Spleen (tissue), 11 donors: ENCODE data around the gene HOXB6. TPM values are rescaled to one million over a fixed set of nuclear protein-coding genes. Genes with fewer than 3 reads are reported as not detected.
A peak's percentile ranks its signal among the peaks of the same experiment; 100 is the strongest.

ENCODE experiments used
- DNase-seq: peaks from one replicate; pipeline ENCODE4 v3.0.0-alpha.2; 2020
- H3K27ac ChIP-seq, 8 donors: fragments of 200-600 bp; sonication (generic) in 7 of 8; 1 replicate in 4 of 8; 2 replicates in 4 of 8; pipeline versions ENCODE4 v1.5.0 to v1.8.0; 2016 to 2021; ENCODE audit warnings: inconsistent platforms in 4 of 8, mild to moderate bottlenecking in 4 of 8, moderate library complexity in 1 of 8
- H3K27me3 ChIP-seq, 7 donors: fragments of 200-600 bp; sonication (generic) in 6 of 7; replicated peaks in 1 of 7; 1 replicate in 4 of 7; 2 replicates in 3 of 7; pipeline versions ENCODE4 v1.5.0 to v1.8.0; 2016 to 2021; ENCODE audit warnings: inconsistent platforms in 3 of 7, mild to moderate bottlenecking in 1 of 7
- H3K36me3 ChIP-seq, 6 donors: fragments of 200-600 bp; sonication (generic) in 5 of 6; 1 replicate in 4 of 6; 2 replicates in 2 of 6; pipeline versions ENCODE4 v1.5.0 to v1.8.0; 2016 to 2021; ENCODE audit warnings: inconsistent platforms in 2 of 6
- H3K4me1 ChIP-seq, 6 donors: fragments of 200-600 bp; sonication (generic) in 5 of 6; 1 replicate in 3 of 6; 2 replicates in 3 of 6; pipeline versions ENCODE4 v1.5.0 to v1.8.0; 2016 to 2021; ENCODE audit warnings: inconsistent platforms in 3 of 6
- H3K4me3 ChIP-seq, 8 donors: fragments of 200-600 bp; sonication (generic) in 7 of 8; 1 replicate in 4 of 8; 2 replicates in 4 of 8; pipeline versions ENCODE4 v1.5.0 to v1.8.0; 2016 to 2021; ENCODE audit warnings: inconsistent platforms in 4 of 8, mild to moderate bottlenecking in 4 of 8, moderate library complexity in 2 of 8
- H3K9me3 ChIP-seq, 8 donors: fragments of 200-600 bp; sonication (generic) in 7 of 8; 1 replicate in 4 of 8; 2 replicates in 4 of 8; pipeline versions ENCODE4 v1.5.0 to v1.8.0; 2016 to 2021; ENCODE audit warnings: inconsistent platforms in 4 of 8
- POLR2A ChIP-seq, 3 donors: fragments of 450-650 bp; IDR thresholded peaks; one replicate each; pipeline ENCODE4 v1.5.1; 2017; ENCODE audit warnings: antibody characterized with exemption in 3 of 3, mild to moderate bottlenecking in 1 of 3
- POLR2AphosphoS5 ChIP-seq, 3 donors: sonication (generic); formaldehyde crosslinking; IDR thresholded peaks; one replicate each; pipeline ENCODE4 v1.5.1; 2017; ENCODE audit warnings: antibody characterized with exemption in 3 of 3
- WGBS, 5 donors: extraction: QIAGEN DNeasy Blood & Tissue Kit in 3 of 5; methylation state at CpG; one replicate each; pipeline versions ENCODE4 v1.1.5 to v1.1.7; 2013 to 2018; 5-methylcytosine and 5-hydroxymethylcytosine counted together
- intact Hi-C: fragments of 100-400 bp; cut with DNase I; formaldehyde crosslinking; loops from one replicate; pipeline ENCODE4 v1.15.0; 2023; ENCODE audit warnings: low total_unique reads
- polyA plus RNA-seq, 3 donors: library from polyadenylated mRNA; stranded (reverse); fragments of 200-250 nt; gene quantifications; one replicate each; pipeline ENCODE4 v1.2.1, GENCODE V29; 2013
- total RNA-seq, 7 donors: library from RNA; depleted of rRNA in 3 of 7; stranded (reverse); fragments of >200 nt in 3 of 7; fragmentation: NEBNext Ultra II Directional in 4 of 7; extraction: Animal tissue kit (Norgen Biotek cat#: 25700) in 4 of 7; gene quantifications; one replicate each; pipeline versions ENCODE4 v1.1.0 to v1.2.1, GENCODE V29; 2016 to 2021
- TF ChIP-seq, protein P1 (sequence below), 11 experiments: fragments of 200-600 bp in 7 of 11; fragments of 450-650 bp in 4 of 11; sonication (generic) in 4 of 11; IDR thresholded peaks in 8 of 11; conservative IDR thresholded peaks in 3 of 11; 1 replicate in 7 of 11; 2 replicates in 4 of 11; pipeline versions ENCODE4 v1.4.0 to v1.8.0; 2016 to 2021; ENCODE audit warnings: antibody characterized with exemption in 11 of 11, inconsistent platforms in 4 of 11, mild to moderate bottlenecking in 1 of 11
- donor health status: healthy with polysubstance abuse.
- donor health status: DM: no; HTN: no; CAD: no; lungs with moderate emphysema.
- donor health status: DM: no; HTN: no; CAD: no.
- donor health status: Bipolar disorder and iron deficiency.
- donor health status: healthy.
- donor health status: DM: no; HTN: no; CAD: no.
- donor health status: DM: yes; HTN: yes; CAD: no.

The HOXB6 gene
- total and polyA plus RNA-seq, 10 donors = 1.2 to 4.5 (median 2.9) TPM

DNA sequence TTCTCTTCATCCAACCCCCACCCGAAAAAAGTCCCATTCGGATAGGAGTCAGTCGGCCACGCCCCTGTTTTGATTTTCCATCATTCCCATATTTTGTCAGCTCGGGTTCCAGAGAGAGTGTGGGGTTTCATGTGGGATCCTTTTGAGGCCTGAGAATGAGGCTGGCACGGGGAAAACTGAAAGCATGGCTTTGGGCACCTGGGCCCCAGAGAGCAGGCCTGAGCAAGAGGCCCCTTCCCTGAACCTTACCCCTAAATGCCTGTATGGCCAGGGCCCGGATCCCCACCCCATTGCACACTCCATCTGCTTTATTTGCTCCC is 22.1 kb downstream of the HOXB6 start:
- WGBS, 5 donors = 29 to 40% (median 34%) methylated on average over 7 of the region's 7 CpGs
- Histone ChIP-seq H3K36me3 (no peaks in the 10 kb centered on the region), H3K27me3 (peaks cover 2 to 100% (median 82%) of the 10 kb centered on the region in 7 donors), H3K9me3 (no peaks in the 10 kb centered on the region), H3K4me3 (peak overlapping the region in 4 of 8 donors; percentile 42 to 66 (median 49)), H3K4me1 (peaks cover 21 to 97% (median 66%) of the 10 kb centered on the region in 6 donors), H3K27ac (peak overlapping the region in 6 of 8 donors; percentile 78 to 89 (median 86))
- no peak for DNase-seq
- TF ChIP-seq POLR2A (IDR thresholded peaks at IDR 0.05) = no peak
- TF ChIP-seq POLR2AphosphoS5 (IDR thresholded peaks at IDR 0.05) = no peak
- TF ChIP-seq, protein P1, sequence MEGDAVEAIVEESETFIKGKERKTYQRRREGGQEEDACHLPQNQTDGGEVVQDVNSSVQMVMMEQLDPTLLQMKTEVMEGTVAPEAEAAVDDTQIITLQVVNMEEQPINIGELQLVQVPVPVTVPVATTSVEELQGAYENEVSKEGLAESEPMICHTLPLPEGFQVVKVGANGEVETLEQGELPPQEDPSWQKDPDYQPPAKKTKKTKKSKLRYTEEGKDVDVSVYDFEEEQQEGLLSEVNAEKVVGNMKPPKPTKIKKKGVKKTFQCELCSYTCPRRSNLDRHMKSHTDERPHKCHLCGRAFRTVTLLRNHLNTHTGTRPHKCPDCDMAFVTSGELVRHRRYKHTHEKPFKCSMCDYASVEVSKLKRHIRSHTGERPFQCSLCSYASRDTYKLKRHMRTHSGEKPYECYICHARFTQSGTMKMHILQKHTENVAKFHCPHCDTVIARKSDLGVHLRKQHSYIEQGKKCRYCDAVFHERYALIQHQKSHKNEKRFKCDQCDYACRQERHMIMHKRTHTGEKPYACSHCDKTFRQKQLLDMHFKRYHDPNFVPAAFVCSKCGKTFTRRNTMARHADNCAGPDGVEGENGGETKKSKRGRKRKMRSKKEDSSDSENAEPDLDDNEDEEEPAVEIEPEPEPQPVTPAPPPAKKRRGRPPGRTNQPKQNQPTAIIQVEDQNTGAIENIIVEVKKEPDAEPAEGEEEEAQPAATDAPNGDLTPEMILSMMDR (IDR thresholded peaks at IDR 0.05 in 8 of 11, conservative IDR thresholded peaks at IDR 0.05 in 3 of 11) = no peak
- intact Hi-C loops = no loop called here

DNA sequence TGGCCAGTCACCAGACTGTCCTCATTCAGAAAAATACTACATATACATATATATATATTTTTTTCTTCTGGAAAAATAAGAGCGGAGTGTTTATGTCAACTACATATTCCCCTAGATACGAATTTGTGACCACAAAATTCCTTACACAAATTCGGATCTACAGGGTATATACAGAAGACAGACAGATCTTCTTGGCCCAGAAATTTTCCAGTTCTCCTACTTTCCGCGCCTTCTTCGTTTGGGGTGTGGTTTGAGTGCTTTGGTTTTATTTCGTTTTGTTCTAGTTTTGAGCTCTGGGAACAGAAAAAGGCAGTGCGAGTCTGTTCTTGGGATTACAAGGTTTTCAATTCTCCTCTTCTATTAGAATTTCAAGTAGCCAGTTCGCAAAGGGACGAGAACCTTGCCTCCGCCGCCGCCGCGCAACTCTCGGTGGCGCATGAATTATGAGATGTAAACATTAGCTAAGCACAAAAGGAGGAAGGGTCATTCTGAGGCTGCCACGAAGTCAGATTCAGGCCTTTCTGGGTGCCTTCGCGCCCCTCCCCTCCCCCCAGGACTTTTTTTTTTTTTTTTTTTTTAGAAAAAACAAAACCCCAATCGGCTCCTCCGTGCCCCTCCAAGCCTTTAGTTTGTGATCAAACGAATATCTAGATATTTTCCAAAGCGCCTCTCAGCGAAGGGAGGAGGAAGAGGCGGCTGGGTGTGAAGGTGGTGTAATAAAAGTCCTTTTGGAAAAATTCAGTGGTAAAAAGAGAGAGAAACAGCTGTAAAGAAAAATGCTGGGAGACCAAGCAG is 24.8 kb downstream of the HOXB6 start:
- TF ChIP-seq POLR2AphosphoS5 (IDR thresholded peaks at IDR 0.05) (no peak), POLR2A (IDR thresholded peaks at IDR 0.05) (no peak)
- H3K27ac ChIP-seq = peak overlapping the region in 6 of 8 donors; percentile 61 to 89 (median 84)
- peaks cover 12 to 96% (median 62%) of the 10 kb centered on the region in 6 donors for H3K4me1 ChIP-seq
- H3K4me3 ChIP-seq = peak overlapping the region in 2 of 8 donors; percentile 15 to 66
- H3K36me3 ChIP-seq = no peaks in the 10 kb centered on the region
- peaks cover 2 to 97% (median 79%) of the 10 kb centered on the region in 7 donors for H3K27me3 ChIP-seq
- 43 to 56% (median 49%) methylated on average over 26 of the region's 26 CpGs for WGBS, 5 donors
- intact Hi-C loops = no loop called here
- H3K9me3 ChIP-seq = no peaks in the 10 kb centered on the region
- no peak for DNase-seq

DNA sequence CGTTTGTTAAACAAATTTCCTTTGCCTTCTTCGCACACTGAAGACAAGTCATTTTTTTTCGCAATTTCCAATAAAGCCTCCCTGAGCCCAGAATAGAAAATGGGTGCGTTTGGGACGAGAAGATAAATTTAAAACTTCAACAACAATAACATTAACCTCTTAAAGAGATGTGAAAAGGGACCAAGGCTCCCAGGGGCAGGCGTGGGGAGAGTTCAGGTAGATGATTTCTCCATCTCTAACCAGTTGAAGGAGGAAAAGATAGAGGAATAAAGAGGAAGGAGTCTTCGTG is 25.4 kb downstream of the HOXB6 start:
- Histone ChIP-seq H3K36me3 (no peaks in the 10 kb centered on the region), H3K4me3 (peak overlapping the region in 5 of 8 donors; percentile 55 to 85 (median 64)), H3K4me1 (peaks cover 11 to 90% (median 60%) of the 10 kb centered on the region in 6 donors), H3K27ac (peak overlapping the region in 7 of 8 donors; percentile 36 to 89 (median 83)), H3K9me3 (no peaks in the 10 kb centered on the region), H3K27me3 (peaks cover 2 to 95% (median 77%) of the 10 kb centered on the region in 7 donors)
- TF ChIP-seq POLR2A (IDR thresholded peaks at IDR 0.05) (no peak), POLR2AphosphoS5 (IDR thresholded peaks at IDR 0.05) (no peak)
- TF ChIP-seq, protein P1 (IDR thresholded peaks at IDR 0.05 in 8 of 11, conservative IDR thresholded peaks at IDR 0.05 in 3 of 11) = no peak
- DNase-seq = no peak
- intact Hi-C loops = no loop called here
- 30 to 46% (median 40%) methylated on average over 7 of the region's 7 CpGs for WGBS, 5 donors

DNA sequence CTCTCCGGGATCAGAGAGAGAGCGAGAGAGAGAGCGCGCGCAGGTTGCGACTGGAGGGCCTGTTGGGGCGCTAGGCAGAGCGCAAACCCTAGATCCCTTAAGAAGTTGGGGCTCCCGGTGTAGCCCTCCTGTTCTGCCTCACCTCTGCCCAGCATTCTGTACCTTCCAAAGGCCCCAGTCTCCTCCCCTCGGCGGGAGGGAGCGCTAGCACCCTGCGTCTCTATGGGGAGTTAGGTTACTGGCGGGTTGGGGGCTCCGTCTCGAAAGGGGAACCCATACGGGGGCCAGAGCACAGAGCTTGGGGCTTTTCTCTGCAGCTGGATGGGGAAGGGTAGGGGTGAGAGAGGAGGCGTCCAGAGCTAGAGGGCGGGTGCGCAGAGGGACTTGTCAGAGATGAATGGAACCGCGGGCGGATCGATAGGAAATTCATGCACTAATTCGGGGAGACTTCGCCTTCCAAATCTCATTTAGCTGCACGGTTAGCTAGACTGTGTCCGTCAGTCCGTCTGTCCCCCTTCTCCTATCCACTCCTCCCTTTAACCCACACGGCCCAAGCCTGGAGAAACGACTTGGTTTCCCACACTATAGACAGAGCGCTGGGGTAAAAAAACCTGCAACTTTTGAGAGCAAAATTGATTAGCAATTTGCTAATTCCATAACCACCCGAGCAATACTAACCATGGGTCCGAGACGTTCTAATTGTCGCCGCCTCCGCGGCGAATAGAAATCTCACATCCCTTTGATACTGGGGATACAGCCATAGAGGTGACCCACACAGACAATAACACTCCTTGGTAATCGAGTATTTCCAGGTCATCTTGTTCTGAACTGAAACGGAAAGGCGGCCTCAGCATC is 25.9 kb downstream of the HOXB6 start:
- intact Hi-C loops = no loop called here

More for the DNA sequence above, 25.9 kb downstream of the HOXB6 start:
- Histone ChIP-seq H3K27ac (peak overlapping the region; percentile 36 to 89 (median 81)), H3K4me1 (peaks cover 11 to 85% (median 60%) of the 10 kb centered on the region in 6 donors), H3K36me3 (no peaks in the 10 kb centered on the region), H3K4me3 (peak overlapping the region; percentile 55 to 85 (median 63)), H3K27me3 (peaks cover 2 to 90% (median 71%) of the 10 kb centered on the region in 7 donors), H3K9me3 (no peaks in the 10 kb centered on the region)
- DNase-seq = no peak
- WGBS, 5 donors = 8 to 14% (median 10%) methylated on average over 37 to 43 of the region's 43 CpGs
- peak in 1 of 3 donors; percentile 0 for TF ChIP-seq POLR2AphosphoS5 (IDR thresholded peaks at IDR 0.05)
- TF ChIP-seq, protein P1 (IDR thresholded peaks at IDR 0.05 in 8 of 11, conservative IDR thresholded peaks at IDR 0.05 in 3 of 11) = no peak
